Skin of body (tissue), 2 donors: ENCODE measurements around the gene KBTBD4. TPM values are rescaled to one million over a fixed set of nuclear protein-coding genes. Genes with fewer than 3 reads are reported as not detected.

Experiments used
- DNase-seq: peaks from one replicate; lab custom pipeline; 2025; lab: John Stamatoyannopoulos, UW
- total RNA-seq: library from RNA; depleted of rRNA; stranded (reverse); fragments of >200 nt; gene quantifications from one replicate; pipeline ENCODE4 v1.2.3, GENCODE V29; 2014

KBTBD4 gene
- 15.7 TPM for total RNA-seq

DNA sequence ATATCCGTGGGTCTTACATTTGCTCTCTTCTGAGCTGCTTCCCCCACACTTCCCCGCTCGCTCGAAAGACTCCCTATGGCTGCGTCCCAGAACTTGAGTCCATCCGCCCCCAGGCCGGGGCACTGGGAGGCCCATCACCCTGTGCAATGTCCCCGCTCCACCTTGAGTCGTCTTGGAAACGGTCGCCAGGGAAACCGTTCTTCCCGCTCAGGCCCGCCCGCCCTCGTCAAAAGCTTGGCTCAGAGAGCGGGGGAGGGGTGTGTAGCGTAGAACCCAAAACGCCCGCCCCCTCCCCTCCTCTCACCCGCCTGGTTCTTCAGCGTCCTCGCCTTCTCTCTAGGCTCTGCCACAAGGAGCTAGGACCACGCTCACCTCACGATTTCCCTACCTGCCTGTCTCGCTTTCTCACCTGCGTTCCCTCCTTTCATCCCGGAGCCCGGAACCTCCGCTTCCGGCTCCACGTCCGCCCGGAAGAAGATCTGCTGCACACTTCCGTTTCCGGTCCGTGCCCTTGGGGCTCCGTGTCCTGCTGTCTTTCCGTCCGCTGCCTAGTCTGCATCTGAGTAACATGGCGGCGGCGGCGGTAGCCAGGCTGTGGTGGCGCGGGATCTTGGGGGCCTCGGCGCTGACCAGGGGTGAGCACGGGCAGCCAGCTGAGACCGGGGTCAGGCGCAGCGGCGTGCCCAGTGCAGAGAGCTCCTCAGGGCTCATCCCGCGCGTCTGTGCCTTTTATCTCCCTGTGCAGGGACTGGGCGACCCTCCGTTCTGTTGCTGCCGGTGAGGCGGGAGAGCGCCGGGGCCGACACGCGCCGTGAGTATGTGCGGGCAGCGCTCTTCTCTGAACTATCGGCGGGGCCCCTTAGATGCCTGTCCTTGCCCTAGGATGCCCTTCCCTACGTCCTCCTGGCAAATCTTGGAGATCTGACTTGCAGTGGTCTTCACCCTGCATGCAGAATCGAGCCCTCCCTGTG lies at the start of gene KBTBD4, which contains the start of gene NDUFS3:
Gene KBTBD4, minus strand, starts transcription at position 447 of the 971 bp plus-strand sequence. Its CDS starts 19 bp downstream, at position 428.
Gene NDUFS3, plus strand, starts transcription at position 551 of the 971 bp plus-strand sequence. Its CDS starts 18 bp downstream, at position 569.
- peak; percentile 96 for DNase-seq

DNA sequence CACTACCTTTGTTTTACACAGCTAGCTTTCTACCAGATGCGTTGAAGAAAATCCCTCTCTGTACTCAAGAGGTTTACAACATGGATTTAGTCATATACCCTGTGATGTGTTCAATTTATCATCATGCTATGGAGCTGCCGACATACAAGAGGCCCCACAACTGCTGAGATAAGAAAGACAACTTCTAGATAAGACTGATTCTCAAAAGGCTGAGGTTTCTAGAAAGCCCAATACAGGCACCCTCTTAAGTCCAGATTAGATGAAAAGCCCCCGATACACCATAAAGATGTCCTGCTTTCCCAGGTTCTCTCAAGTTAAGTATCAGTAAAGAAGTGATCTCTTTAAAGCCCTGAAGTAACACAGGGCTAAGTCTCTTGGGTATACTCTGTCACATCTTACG lies 49.3 kb upstream of the KBTBD4 start:
- DNase-seq = no peak

DNA sequence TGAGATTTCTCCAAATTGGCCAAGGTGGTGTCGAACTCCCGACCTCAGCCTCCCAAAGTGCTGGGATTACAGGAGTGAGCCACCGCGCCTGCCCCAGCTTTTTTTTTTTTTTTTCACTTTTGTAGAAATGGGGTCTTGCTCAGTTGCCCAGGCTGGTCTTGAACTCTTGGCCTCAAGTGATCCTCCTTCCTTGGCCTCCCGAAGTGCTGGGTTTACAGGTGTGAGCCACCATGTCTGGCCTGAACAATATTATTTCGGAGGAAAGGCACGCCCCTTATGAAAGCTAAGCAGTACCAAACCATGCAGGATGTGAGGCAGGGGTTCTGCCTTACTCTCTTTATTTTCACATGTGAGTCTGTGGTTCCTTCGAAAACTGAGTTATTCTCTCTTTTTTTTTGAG lies 47.5 kb upstream of the KBTBD4 start:
- no peak for DNase-seq

DNA sequence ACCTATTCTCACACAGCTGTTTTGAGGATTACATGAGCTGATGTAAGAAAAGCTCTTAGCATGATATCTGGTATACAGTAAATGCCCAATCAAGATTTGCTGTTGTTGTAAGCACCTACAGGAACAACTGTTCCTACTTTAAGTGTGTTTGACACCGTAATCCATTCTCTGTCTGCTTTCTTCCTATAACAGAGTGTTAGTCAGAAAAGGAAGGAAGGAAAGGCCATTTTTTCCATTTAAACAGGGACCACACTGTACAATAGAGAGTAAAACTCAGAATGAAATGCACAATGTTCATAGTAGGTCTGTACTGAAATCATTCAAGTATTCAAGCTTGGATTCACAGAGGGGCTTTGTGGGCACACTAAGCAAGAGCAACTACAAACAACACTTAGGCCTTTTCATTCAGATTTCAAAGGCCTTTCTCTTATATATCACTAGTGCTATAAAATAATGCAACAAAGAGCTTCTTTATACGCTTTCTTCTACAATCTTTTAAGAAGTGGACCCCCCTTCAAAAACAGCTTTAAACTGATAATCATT lies 42.1 kb upstream of the KBTBD4 start:
- no peak for DNase-seq

DNA sequence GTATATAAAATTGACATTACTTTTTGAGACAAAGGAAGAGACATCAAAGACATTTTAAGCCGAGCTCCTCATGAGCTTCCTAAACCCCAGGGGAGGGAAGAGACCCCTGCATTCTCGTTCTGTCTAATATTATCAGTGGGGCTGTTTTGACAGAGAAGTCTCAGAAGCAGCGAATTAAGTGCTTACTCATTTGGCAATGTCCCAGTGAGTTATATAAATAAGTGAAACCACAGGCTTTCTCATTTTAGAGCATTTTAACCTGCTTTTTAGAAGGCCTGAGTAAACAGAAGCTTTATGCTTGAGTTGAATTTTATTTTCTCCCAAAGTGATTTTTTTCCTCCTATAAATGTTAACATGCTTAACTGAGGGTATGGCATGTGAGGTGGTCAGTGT lies 38.6 kb upstream of the KBTBD4 start:
- no peak for DNase-seq

DNA sequence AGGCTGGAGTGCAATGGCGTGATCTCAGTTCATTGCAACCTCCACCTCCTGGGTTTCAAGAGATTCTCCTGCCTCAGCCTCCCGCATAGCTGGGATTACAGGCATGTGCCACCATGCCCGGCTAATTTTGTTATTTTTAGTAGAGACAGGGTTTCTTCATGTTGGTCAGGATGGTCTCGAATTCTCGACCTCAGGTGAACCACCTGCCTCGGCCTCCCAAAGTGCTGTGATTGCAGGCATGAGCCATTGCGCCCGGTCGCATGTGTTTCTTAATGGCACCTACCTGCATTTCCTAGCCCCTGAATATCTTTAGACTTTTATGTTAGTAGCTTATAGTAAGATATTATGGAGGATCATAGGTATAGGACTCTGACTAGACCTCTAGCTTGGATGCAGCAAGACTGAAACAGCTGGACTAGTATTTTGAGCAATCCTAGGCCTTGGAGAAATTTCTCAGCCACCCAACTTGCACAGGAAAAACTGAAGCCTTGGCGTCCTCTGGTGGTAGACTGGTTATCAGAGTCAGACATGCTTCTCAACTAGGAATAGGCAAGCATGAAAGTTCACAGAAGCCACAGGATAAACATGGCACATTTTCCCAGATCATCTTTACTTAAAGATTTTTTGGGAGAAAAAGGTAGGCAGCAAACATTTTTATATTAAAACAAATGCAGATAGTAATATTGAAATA lies 38.1 kb upstream of the KBTBD4 start:
- peak; percentile 44 for DNase-seq

DNA sequence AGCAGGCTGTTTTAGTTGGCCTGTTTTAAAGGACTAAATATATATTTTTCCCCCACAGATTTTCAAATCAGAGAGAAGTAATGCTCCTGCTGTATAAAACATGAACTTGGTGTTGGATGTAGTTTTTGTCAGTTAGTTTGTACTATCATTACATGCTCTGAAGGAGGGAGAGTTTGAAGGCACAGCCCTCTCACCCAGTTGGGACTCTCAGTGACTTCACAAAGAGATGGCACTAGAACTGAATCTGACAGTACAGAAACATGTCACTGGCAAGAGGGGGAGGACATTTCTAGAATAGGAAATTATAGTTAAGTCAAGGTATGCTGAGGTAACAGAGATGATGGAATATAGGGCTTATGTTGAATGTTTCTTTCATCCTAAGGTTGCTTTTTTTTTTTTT lies 36.5 kb upstream of the KBTBD4 start:
- no peak for DNase-seq

DNA sequence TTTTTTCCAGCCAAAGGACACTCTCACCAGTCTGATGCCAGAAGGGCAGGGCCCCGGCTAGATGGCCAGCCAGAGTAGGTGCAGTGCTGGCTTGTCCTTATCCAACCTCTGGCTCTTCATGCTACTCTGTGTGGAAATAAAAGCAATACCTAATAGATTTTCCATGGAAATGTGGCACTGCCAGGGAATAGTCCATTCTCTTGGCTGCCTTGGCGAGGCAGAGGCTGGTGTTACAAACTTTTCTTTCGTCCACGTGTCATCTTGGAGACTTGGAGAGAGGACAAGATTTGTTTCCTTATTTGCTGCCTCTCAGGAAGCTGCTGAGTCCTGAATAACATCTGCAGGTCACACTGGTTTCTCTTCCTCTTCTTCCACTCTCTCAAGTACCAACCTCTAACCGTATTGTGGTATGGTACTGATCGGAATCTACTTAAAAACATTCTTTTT lies 32.6 kb upstream of the KBTBD4 start:
- DNase-seq = no peak

DNA sequence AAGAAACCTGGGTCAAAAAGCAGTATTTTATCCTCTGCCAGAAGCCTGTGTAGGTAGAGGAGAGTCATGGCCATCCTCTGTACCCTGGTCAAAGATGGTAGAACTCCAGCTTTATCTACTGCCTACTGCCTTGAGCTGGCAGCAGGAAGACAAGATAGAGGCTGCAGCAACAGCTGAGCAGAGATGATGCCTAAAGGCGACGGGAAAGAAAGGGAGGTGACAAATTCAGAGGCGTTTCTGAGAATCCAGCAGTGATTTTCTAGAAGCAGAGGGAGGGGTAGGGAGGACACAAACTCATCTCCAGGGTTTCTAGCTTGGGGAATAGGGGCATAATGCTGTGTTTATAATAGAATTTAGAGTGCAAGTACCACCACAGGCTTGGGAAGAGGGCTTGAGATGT lies 30.9 kb upstream of the KBTBD4 start:
- no peak for DNase-seq

DNA sequence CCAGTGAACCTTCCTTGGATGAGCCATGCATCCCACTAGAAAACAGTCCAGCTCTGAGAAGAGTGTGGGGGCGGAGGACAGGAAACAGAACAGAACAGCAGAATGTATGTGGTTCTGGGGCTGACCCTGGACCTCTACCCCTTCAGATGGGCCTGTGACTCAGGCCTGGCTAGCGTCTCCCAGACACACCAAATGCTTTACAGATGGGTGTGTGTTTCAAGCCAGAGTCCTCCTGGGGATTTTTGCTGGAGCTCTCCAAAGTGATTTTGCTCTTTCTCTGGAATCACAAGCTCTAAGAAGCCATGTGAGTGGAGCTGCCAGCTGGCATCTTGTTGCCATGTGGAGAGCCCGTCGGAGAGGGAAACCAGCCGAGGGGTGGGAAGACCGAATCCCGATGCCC lies 28.6 kb upstream of the KBTBD4 start:
- DNase-seq = no peak

DNA sequence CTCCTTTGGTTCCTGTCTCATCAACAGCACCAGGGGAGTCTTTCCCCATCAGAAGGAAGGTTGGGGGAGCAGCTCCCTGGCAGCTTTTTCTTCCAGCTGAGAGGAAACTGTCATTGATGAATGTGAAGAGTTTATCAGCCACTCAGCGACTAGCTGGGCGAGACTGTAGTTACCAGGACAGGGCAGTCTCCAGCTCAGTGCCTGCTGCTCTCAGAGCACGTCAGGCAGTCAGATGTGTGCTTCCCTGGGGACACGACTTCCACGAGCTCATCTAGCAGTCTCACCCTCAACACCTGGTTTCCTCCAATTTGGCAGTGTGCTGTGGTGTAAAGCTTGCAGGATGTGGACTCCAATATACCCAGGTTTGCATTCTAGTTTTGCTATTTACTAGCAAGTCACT lies 28.0 kb upstream of the KBTBD4 start:
- DNase-seq = no peak

DNA sequence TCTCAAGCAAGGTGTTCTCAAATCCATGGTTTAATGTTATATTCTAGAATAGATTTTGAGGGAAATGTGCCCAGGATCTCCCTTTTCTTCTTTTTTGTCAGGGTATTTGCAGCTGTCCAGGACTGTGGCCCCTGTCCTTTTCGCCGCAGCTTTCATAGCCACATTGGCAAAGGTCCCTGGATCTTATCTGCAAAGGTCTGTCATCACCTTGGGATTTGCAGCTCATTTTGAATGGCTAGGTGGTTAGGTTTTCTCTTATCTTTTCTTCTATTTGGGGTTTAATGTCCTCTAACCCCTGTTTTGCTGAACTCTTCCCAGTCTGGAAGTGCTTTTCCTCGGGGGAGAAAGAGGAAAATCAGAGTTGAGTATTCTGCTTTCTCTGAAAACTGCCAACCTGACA lies 27.2 kb upstream of the KBTBD4 start:
- no peak for DNase-seq

DNA sequence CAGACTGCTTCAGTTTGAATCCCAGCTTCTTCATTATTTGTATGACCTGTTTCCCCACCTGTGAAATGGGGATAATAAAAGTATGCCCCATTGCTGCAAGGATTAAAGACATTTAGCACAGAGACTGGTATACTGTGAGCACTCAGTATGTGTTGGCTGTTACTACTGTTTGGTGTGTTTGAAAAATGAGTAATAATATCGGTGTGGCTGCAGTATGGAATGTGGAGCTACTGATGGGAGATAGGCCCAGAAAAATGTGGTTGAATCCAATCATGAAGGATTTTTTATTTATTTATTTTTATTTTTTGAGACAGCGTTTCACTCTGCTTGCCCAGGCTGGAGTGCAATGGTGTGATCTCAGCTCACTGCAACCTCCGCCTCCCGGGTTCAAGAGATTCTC lies 24.5 kb upstream of the KBTBD4 start:
- DNase-seq = no peak

DNA sequence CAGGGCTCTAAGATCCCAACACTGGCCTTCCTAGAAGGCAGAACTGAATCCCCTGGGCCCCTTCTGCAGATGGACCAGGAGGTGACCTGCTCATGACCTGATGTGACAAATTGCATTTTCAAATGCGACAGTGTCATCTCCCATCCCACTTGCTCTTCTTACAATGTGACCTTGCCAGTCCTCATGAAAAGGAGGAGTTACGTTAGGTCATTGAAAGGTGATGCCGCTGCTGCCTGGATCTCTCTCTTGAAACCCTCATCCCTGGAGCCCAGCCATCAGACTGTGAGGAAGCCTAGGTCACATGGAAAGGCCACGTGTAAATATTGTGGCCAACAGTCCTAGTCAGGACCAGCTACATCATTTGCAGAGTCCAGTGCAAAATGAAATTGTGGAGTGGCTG lies 21.1 kb upstream of the KBTBD4 start:
- no peak for DNase-seq

DNA sequence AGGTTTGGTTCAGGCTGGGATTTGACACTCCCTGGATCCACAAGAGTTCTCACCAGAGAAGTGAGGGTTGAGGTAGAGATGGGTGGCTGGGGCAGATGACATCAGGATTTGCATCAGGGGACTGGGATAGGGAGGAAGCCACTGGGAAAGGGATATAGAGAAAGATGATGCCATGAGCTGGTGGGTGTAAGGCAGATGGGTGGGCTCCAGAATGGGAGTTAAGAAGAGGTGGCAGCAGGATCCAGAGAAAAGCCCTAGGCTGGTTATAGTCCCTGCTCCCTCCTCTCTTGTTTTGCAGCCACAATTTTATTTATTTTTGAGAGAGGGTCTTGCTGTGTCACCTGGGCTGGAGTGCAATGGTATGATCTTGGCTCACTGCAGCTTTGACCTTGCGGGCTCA lies 17.2 kb upstream of the KBTBD4 start:
- no peak for DNase-seq

DNA sequence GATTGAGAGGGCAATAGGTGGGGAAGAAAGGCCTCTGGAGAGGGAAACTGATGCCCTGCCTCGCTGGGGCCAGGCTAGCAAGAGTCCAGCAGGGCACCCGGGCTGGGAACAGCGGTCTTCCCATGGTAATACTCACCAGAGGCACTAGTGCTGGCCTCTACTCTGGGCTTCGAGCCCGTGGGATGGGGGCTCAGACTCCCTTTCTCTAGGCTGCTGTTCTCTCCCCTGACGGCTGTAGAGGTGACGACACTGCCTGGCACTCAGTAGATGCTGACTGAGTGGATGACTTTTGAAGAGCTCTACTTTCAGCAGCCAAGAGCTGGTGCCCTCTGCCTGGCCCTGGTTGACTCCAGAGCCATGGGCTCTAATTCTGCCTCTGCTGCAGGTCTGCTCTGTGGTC lies 16.3 kb upstream of the KBTBD4 start:
- DNase-seq = no peak

DNA sequence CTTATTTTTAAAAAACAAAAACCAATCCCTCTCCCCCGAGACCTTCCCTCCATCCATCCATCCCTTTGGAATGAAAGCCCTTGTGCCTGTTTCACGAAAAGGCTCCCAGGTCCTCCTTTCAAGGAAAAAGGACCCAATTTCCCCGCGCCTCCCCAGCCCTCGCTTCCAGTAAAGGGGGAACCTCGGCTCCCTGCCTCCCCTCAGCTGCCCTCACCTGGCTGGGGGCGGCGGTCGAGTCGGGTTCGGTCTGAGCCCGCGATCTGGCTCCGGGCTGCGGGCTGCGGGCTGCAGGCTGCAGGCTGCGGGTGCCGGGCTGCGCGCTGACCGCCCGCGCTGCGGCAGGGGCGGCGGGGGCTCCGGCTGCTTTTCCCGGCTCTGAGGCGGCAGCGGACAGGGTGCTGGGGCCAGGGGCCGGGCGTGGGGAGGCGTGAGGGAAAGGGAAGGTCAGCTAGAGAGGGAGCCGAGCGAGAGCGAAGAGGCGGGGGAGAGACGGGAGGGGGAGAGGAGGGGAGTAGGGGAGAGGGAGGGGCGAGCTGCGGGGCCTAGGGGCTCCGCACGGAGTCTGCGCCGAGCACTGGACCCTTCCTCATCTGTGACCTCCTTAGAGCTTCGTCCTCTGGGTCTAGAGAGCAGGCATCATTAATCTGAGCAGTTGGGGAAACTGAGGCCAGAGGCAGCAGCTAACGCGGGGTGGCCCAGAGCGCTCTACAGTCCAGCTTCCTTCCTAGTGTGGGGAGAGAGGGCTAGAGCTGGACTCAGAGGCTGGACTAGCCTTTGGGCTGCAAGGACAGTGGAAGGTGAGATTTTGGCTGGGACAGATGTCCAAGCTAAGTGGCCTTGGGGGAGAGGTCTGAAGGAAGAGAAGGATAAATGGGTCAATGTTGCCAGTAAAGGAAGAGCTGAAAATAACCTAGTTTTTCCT lies 15.4 kb upstream of the KBTBD4 start, which contains the start of gene C1QTNF4:
Gene C1QTNF4, minus strand, starts transcription at position 478 of the 922 bp plus-strand sequence. CDS start 3,601 bp downstream, outside the sequence.
- no peak for DNase-seq

DNA sequence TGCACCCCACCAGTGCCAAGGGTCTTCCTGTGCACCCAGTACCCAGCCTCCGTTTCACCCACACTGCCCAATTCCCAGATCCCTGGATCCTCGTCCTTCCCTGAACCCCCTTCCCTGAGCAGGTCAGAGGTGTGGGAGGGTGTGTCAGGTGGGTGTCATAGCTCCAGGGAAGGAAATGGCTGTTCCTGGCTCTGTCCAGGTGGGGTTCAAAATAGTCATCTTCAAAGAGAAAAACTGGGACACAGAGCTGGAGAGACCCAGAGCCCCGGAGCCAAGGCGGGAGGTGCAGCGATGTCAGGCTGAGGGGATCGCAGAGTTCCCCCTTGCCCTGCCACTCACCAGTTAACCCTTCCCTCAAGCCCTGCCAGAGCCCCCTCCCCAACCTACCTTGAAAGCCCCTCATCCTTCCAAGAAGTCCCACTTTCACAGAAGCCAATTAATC lies 14.7 kb upstream of the KBTBD4 start:
- DNase-seq = no peak

DNA sequence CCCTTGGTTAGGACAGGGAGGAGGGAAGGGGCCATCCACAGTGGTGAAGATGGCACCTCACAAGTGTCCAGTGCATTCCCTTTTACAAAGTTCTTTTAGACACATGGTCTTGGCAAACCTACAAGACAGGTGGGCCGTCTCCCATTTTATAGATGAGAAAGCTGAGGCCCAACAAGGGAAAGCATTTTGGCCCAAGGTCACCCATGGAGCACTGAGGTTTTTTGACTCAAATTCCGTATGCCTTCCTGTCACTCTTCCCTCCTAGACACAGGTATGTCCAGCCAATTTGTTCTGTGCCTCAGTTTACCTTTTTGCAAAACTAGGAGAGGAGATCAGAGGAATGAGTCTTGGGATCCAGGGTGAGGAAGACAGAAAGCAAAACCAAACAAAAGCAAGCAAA lies 14.2 kb upstream of the KBTBD4 start:
- no peak for DNase-seq

DNA sequence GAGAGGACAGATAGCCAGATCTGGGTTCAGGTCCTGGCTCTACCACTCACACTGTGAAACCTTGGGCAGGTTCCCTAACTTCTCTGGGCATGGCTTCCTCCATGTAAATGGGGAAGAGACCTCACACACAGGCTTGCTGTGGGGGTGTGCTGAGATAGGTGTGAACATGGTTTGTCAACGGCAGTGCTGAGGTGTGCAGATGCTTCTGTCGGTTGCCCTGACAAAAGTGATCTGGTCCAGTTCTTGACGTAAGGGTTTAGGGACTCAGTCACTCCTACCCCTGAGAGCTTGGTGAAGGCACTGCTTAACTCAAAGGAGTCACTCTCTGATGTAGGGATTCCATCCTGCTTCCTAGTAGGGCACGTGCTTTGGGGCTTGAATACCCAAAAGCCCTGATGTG lies 13.5 kb upstream of the KBTBD4 start:
- no peak for DNase-seq

DNA sequence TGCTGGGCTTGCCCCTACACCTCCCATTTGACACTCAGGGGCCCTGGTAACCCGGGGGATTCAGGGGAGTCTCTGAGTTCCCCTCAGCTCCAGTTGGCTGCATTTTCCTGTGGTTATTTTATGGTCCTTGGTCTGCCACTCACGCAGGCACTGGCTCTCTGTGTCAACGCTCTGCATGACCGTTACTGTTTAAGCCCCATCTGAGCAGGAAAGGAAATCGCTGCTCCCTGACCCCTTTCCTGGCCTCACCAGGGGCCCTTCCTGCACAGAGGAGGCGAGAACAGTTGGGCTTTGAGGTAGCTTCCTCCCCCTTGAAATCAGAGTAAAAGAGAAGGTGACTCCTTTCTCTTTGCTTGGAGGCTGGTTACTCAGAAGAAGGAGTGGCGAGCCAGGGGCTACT lies 13.0 kb upstream of the KBTBD4 start:
- no peak for DNase-seq
